ENCODE data around the gene RPL4.
"Not testable (repeated sequence)": the region's sequence is repeated elsewhere in the genome, so short reads cannot be mapped to it uniquely, and the experiment has no call there.

The RPL4 gene

GRCh38 chr15:66489179-66489791, 15.4 kb downstream of the RPL4 start:
- no peak for DNase-seq

GRCh38 chr15:66488525-66488924, 16.1 kb downstream of the RPL4 start:
- no peak for DNase-seq

- no peak for DNase-seq
Observed at GRCh38 chr15:66486887-66487286, 17.8 kb downstream of the RPL4 start.

GRCh38 chr15:66484539-66485112, 20.0 kb downstream of the RPL4 start:
- no peak for DNase-seq

GRCh38 chr15:66483131-66483566, 21.5 kb downstream of the RPL4 start:
- DNase-seq: no peak

- DNase-seq: no peak
Observed at GRCh38 chr15:66482539-66482938, 22.1 kb downstream of the RPL4 start.

GRCh38 chr15:66481107-66481856, 23.4 kb downstream of the RPL4 start:
- DNase-seq: no peak

GRCh38 chr15:66480267-66480666, 24.4 kb downstream of the RPL4 start:
- DNase-seq: no peak

- DNase-seq: no peak
Observed at GRCh38 chr15:66477011-66477410, 27.6 kb downstream of the RPL4 start.

GRCh38 chr15:66476535-66476934, 28.1 kb downstream of the RPL4 start:
- no peak for DNase-seq

- no peak for DNase-seq
Observed at GRCh38 chr15:66474963-66475362, 29.7 kb downstream of the RPL4 start.

- DNase-seq: no peak
Observed at GRCh38 chr15:66474135-66474534, 30.5 kb downstream of the RPL4 start.

- no peak for DNase-seq
Observed at GRCh38 chr15:66472176-66472999, 32.3 kb downstream of the RPL4 start.

- DNase-seq: not testable (repeated sequence)
Observed at GRCh38 chr15:66470825-66471224, 33.8 kb downstream of the RPL4 start.

- DNase-seq: not testable (repeated sequence)
Observed at GRCh38 chr15:66467162-66468040, 37.3 kb downstream of the RPL4 start.

- not testable (repeated sequence) for DNase-seq
Observed at GRCh38 chr15:66465294-66465693, 39.4 kb downstream of the RPL4 start.

GRCh38 chr15:66462627-66463026, 42.0 kb downstream of the RPL4 start:
- DNase-seq: no peak

GRCh38 chr15:66461917-66462316, 42.7 kb downstream of the RPL4 start:
- DNase-seq: no peak

- not testable (repeated sequence) for DNase-seq
Observed at GRCh38 chr15:66461294-66461693, 43.4 kb downstream of the RPL4 start.

- no peak for DNase-seq
Observed at GRCh38 chr15:66459818-66460615, 44.6 kb downstream of the RPL4 start.

- no peak for DNase-seq
Observed at GRCh38 chr15:66456211-66456610, 48.4 kb downstream of the RPL4 start.
